GM12864 (cell line): ENCODE measurements around the gene FNDC3B.

Source experiments
- DNase-seq: peaks from one replicate; pipeline ENCODE4 v3.0.0-alpha.2; 2011; ENCODE audit warnings: low read depth
- H3K4me3 ChIP-seq: 2 replicates; pipeline ENCODE4 v1.5.1; 2011; ENCODE audit warnings: mild to moderate bottlenecking, low read depth, low read length, control low read depth
- TF ChIP-seq, protein P1 (sequence below): IDR thresholded peaks from 2 replicates; pipeline ENCODE4 v1.5.1; 2011; ENCODE audit warnings: low read depth, mild to moderate bottlenecking, moderate library complexity, low read length, control low read depth, inconsistent platforms; ENCODE audit errors: missing control alignments

The FNDC3B gene

GRCh38 chr3:172300862-172301261 is 261.5 kb downstream of the FNDC3B start:
- no peak for DNase-seq
- TF ChIP-seq, protein P1, sequence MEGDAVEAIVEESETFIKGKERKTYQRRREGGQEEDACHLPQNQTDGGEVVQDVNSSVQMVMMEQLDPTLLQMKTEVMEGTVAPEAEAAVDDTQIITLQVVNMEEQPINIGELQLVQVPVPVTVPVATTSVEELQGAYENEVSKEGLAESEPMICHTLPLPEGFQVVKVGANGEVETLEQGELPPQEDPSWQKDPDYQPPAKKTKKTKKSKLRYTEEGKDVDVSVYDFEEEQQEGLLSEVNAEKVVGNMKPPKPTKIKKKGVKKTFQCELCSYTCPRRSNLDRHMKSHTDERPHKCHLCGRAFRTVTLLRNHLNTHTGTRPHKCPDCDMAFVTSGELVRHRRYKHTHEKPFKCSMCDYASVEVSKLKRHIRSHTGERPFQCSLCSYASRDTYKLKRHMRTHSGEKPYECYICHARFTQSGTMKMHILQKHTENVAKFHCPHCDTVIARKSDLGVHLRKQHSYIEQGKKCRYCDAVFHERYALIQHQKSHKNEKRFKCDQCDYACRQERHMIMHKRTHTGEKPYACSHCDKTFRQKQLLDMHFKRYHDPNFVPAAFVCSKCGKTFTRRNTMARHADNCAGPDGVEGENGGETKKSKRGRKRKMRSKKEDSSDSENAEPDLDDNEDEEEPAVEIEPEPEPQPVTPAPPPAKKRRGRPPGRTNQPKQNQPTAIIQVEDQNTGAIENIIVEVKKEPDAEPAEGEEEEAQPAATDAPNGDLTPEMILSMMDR, result no peak

DNA sequence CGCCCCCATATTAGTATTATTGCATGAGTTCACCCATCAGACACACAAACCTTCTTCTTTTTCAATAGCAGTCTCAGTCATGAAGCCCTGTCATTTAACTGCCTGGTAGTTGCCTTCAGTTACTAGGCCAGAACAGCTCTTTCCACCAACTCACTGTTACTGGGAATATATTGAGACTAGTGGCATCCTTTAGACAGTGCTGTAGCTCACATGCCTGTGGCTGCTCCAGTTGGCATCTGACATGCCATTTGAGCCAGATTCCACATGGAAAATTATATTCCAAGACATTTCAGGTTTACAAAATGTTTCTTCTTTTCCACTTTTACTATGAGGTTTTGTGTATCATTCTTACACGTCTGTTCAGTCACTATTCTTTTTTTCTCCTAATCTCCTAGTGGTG is 262.8 kb downstream of the FNDC3B start:
- H3K4me3 ChIP-seq, result no peak overlapping the region
- no peak for DNase-seq
- TF ChIP-seq, protein P1, result no peak

More at GRCh38 chr3:172300862-172301261, 261.5 kb downstream of the FNDC3B start:
- no peak overlapping the region for H3K4me3 ChIP-seq

DNA sequence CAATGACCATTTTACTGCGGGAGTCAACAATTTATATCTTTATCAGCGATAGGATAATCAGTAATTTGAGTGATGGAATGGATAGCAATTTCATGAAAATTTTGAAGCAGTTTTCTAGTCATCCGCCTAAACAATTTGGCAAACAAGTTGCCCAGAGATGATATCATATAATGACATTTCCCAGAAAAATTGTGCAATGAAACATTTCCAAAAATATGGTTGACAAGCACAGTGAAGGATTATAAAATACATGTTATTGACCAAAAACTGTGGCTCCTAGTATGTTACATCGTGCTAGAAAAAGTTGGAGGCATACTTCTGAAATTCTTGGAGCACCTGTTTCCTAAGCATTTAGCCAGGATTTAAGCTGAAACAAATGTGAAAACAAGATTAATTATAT is 263.8 kb downstream of the FNDC3B start:
- H3K4me3 ChIP-seq, result no peak overlapping the region
- no peak for DNase-seq
- TF ChIP-seq, protein P1, result no peak

DNA sequence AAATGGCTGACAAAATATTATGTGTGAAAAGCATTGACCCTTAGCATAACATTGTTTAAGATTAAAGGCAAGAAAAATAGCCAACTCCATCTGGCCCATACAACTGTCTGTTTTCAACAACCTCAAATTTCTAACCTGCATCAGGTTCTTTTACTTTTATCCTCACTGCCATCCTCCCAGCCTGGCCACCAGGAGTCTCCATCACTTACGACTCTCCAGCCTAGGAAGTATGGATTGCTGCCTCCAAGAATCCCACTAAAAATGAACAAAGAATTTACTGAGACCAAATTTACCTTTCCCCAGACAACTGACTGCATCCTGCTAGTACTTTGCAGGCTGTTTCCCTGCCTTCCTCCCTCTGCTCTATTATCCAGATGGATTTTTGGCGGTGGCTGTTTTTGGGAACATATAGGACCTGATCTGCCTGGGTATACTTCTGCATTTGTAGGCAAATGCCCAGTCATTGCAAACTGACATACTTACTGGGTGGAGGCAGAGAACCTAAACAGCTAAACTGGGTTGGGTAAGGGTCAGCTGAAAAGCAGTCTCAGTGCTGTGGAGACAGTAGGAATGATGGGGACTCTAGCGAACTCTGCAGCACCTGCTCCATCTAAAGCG is 264.7 kb downstream of the FNDC3B start:
- TF ChIP-seq, protein P1, result no peak
- no peak overlapping the region for H3K4me3 ChIP-seq
- DNase-seq, result no peak

DNA sequence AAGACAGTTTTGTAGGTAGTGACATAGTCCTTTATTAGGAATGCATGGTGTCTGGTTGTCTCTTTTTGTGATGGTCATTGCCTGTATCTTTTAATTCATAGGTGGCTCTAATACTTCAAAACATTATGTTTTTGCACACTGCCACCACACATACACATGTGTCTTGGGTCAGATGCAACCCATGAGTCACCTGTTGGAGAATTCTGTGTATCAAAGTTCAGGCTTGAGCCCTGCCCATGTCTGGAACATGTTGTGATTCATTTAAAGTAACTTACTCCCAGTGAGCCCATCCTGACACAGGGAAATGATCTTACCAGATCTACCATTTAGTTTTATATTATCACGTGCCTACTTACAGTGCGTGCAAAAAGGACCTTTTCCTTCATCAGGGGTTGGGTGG is 266.2 kb downstream of the FNDC3B start:
- no peak for DNase-seq
- TF ChIP-seq, protein P1, result no peak
- no peak overlapping the region for H3K4me3 ChIP-seq

GRCh38 chr3:172305974-172306373 is 266.6 kb downstream of the FNDC3B start:
- DNase-seq, result no peak
- no peak overlapping the region for H3K4me3 ChIP-seq
- TF ChIP-seq, protein P1, result no peak

DNA sequence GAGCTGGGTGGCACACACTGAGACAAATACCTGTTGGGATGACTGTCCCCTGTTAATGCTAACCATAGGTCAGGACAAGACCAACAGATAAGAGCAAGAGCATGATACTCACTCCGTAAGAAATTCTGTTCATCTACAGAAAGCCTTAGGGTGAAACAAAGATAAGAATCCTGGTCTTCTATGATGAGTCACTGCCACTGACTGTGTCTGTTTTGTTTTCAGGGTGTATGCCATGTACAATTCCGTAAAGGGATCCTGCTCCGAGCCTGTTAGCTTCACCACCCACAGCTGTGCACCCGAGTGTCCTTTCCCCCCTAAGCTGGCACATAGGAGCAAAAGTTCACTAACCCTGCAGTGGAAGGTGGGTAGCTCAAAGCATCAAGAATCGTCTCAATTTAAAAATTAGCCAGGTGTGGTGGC is 267.8 kb downstream of the FNDC3B start:
- TF ChIP-seq, protein P1, result no peak
- no peak overlapping the region for H3K4me3 ChIP-seq
- no peak for DNase-seq
